Ascending aorta (tissue), 2 donors: ENCODE data around the gene PACSIN3. TPM values are rescaled to one million over a fixed set of nuclear protein-coding genes. Genes with fewer than 3 reads are reported as not detected.

Experiments
- DNase-seq, 2 donors: peaks; one replicate each; pipeline ENCODE4 v3.0.0-alpha.2; 2019; ENCODE audit warnings: low spot score in 2 of 2
- H3K27ac ChIP-seq, 2 donors: fragments of 200-600 bp; sonication (generic); one replicate each; pipeline ENCODE4 v1.5.1; 2016 to 2017; ENCODE audit warnings: mild to moderate bottlenecking in 1 of 2
- H3K27me3 ChIP-seq: fragments of 200-600 bp; sonication (generic); one replicate; pipeline ENCODE4 v1.5.1; 2017
- H3K36me3 ChIP-seq, 2 donors: fragments of 200-600 bp; sonication (generic); one replicate each; pipeline ENCODE4 v1.5.1; 2016
- H3K4me1 ChIP-seq, 2 donors: fragments of 200-600 bp; sonication (generic); one replicate each; pipeline ENCODE4 v1.5.1; 2016 to 2017; ENCODE audit warnings: mild to moderate bottlenecking in 1 of 2
- H3K4me3 ChIP-seq, 2 donors: fragments of 200-600 bp; sonication (generic); one replicate each; pipeline ENCODE4 v1.5.1; 2016 to 2017; ENCODE audit warnings: mild to moderate bottlenecking in 1 of 2
- H3K9me3 ChIP-seq, 2 donors: fragments of 200-600 bp; sonication (generic); one replicate each; pipeline ENCODE4 v1.5.1; 2016
- intact Hi-C: fragments of 100-400 bp; cut with DNase I; formaldehyde crosslinking; loops from one replicate; pipeline ENCODE4 v1.15.1; 2023
- total RNA-seq: library from RNA; depleted of rRNA; stranded (reverse); fragments of >200 nt; gene quantifications from one replicate; pipeline ENCODE4 v1.1.0, GENCODE V29; 2016
- TF ChIP-seq, protein P1 (sequence below), 3 experiments: fragments of 200-600 bp in 2 of 3; fragments of 450-650 bp in 1 of 3; sonication (generic) in 2 of 3; IDR thresholded peaks; one replicate each; pipeline ENCODE4 v1.5.1; 2016 to 2019; ENCODE audit warnings: antibody characterized with exemption in 3 of 3, mild to moderate bottlenecking in 1 of 3, moderate library complexity in 1 of 3

Gene PACSIN3
- total RNA-seq, 1 donor from 2014 or later = 32.7 TPM

DNA sequence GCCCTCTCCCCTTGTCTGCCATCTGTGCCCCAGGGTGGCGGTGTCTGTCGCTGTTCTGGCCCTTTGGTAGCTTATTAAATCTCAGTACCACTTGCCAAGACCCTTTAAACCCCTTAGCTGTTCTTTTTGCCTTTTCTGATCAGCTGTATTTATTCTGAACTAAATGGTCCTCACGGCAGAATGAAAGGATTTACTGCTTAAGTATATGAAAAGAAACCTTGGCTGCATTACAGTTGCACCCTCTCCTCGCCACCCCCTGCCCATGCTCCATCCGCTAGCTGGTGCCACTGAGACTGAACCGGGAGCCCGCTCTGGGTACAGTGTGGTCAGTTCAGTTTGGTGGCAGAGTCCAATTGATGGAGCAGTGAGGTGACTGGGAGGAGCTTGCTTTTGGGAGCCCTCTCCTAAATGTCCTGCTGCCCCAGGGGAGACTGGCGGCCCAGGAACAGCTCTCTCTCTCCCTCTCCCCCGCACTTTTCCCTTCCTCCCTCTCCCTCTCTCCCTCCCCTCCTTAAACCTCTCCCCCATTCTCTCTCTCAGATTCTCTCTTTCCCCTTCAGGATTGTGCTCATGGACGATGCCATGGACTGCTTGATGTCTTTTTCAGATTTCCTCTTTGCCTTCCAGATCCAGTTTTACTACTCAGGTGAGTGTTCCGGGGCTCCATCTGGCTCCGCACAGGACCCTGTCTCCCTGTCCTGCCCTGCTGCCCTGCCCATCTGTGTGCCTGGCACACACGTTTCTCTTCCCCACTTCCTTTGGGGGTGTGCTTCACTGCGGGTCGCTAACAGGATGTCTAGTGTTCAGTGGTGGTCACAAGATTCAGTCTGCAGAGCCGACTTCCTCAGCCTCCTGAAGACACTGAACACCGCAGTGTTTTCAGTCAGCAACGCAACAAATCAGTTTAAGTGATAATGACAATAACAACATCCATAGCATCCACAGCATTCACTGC lies 31.3 kb downstream of the PACSIN3 start:
- intact Hi-C loops = no loop called here

DNA sequence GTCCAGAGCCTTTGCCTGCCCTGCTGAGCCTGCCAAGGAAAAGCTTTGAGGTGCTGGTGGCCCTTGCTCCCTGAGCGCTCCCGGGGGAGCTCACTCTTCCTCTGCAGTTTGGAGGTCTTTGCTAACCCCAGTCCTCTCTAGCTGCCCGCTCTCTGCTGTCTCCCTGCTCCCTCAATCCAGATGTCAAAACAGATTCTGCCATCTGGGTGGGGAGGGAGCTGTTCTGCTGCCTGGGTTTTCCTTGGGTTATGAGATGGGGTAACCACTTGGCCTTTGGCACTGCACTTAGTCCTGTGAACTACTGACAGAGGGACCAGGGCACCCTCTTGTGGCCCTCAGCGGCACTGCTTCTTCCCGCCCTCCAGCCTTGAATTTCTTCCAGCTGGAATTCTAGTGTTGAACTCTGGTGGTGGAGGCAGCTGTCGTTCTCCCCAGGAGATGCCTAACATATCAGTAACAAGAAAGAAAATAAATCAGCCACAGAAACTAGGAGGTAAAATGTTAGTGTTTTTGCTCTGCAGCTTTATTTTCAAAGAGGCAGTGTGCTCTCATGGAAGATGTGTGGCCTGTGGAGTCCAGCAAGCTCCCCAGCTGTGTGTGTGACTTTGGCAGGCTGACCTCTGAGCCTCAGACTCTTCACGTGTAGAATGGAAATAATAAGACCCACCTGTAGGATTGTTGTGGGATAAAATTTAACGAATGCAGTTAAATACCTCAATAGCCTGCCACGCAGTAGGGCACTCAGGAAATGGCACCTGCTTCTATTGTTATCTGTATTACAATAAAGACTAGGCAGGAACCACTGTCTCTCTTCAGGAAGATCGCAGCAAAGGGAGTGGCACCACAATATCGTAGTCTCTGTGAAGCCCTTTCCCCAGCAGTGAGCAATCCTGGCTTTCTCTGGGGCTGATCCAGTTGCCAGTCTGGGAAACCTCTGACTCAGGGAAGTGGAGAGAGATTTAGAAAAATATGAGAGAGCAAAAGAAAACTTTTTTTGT lies 33.0 kb downstream of the PACSIN3 start:
- peak in 1 of 2 donors; percentile 85 for DNase-seq
- H3K4me3 ChIP-seq = no peak overlapping the region
- no peak overlapping the region for H3K27ac ChIP-seq
- TF ChIP-seq, protein P1, sequence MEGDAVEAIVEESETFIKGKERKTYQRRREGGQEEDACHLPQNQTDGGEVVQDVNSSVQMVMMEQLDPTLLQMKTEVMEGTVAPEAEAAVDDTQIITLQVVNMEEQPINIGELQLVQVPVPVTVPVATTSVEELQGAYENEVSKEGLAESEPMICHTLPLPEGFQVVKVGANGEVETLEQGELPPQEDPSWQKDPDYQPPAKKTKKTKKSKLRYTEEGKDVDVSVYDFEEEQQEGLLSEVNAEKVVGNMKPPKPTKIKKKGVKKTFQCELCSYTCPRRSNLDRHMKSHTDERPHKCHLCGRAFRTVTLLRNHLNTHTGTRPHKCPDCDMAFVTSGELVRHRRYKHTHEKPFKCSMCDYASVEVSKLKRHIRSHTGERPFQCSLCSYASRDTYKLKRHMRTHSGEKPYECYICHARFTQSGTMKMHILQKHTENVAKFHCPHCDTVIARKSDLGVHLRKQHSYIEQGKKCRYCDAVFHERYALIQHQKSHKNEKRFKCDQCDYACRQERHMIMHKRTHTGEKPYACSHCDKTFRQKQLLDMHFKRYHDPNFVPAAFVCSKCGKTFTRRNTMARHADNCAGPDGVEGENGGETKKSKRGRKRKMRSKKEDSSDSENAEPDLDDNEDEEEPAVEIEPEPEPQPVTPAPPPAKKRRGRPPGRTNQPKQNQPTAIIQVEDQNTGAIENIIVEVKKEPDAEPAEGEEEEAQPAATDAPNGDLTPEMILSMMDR (IDR thresholded peaks at IDR 0.05) = peak; percentile 89 to 95 (median 90)
- no peaks in the 10 kb centered on the region for H3K4me1 ChIP-seq
- H3K27me3 ChIP-seq = no peaks in the 10 kb centered on the region
- no peaks in the 10 kb centered on the region for H3K9me3 ChIP-seq
- intact Hi-C loops = loop anchor here (1.0 kb wide), 1 partner anchor 264 kb away; no protein-coding TSS in a partner anchor
- H3K36me3 ChIP-seq = peaks cover 0 to 24% of the 10 kb centered on the region in 2 donors

More for the DNA sequence above, 31.3 kb downstream of the PACSIN3 start:
- DNase-seq = no peak
- Histone ChIP-seq H3K4me1 (no peaks in the 10 kb centered on the region), H3K27me3 (no peaks in the 10 kb centered on the region), H3K36me3 (peaks cover 0 to 24% of the 10 kb centered on the region in 2 donors), H3K27ac (no peak overlapping the region), H3K4me3 (no peak overlapping the region), H3K9me3 (no peaks in the 10 kb centered on the region)
- TF ChIP-seq, protein P1 (IDR thresholded peaks at IDR 0.05) = no peak

DNA sequence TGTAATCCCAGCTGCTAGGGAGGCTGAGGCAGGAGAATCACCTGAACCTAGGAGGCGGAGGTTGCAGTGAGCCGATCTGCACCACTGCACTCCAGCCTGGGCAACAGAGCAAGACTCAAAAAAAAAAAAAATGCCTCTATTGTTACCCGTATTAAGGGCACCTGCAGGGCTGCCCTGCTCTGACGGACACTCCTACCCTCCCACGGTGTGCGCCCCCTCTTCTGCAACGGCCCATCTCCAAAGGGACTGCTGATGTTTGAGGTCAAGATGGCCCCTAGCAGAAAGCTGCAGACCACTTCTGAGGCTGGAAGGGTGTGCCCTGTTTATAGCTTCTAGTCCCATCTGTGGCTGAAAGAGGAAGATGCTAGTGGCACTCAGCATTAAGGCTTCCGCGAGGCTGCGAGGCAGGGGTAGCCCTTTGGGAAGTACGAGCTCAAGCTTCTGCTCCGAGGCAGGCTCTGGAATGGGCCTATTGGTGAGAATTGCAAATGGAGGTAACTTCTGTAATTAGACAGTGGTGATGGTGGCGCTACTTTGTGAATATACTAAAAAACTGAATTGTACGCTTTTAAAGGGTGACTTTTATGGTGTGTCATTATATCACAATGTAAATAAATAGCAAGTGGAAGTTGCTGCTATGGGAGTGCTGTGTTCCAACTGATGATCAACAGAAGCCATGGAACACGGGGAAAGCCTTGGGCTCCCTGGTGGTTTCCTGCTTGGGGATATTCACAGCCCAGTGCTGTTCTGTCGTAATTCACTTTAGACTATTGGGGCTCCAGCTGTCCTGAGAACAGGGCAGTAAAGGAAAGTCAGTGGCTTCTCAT lies 33.9 kb downstream of the PACSIN3 start:
- no peak overlapping the region for H3K27ac ChIP-seq

DNA sequence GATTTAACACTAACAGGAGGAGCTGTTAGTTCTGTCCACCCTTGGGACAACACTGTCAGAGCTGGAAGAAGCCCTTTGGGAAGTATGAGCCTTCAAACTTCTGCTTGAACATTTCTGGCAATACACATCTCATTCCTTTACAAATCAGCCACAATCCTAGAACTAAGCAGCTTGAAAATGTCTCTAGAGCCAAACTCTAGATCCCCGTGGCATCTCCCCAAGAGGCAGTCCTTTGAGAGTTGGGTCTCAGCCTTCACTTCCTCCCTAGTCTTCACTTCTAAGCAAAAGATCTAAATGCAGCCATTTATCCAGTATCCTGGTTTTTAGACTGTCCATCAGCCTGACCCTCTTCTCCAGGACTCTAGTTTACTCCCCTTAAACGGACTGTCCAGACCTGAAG lies 36.5 kb downstream of the PACSIN3 start:
- no peak overlapping the region for H3K27ac ChIP-seq
- intact Hi-C loops = no loop called here
- H3K27me3 ChIP-seq = no peaks in the 10 kb centered on the region
- TF ChIP-seq, protein P1 (IDR thresholded peaks at IDR 0.05) = no peak
- no peak overlapping the region for H3K4me3 ChIP-seq
- H3K4me1 ChIP-seq = no peaks in the 10 kb centered on the region
- no peak for DNase-seq
- no peaks in the 10 kb centered on the region for H3K36me3 ChIP-seq
- H3K9me3 ChIP-seq = no peaks in the 10 kb centered on the region

More for the DNA sequence above, 33.9 kb downstream of the PACSIN3 start:
- Histone ChIP-seq H3K4me3 (no peak overlapping the region), H3K27me3 (no peaks in the 10 kb centered on the region), H3K4me1 (no peaks in the 10 kb centered on the region), H3K9me3 (no peaks in the 10 kb centered on the region), H3K36me3 (peaks cover 0 to 16% of the 10 kb centered on the region in 2 donors)
- no peak for DNase-seq
- TF ChIP-seq, protein P1 (IDR thresholded peaks at IDR 0.05) = no peak
- intact Hi-C loops = no loop called here
